ENCODE data around the gene C12orf43.

- TF ChIP-seq CTCF (optimal IDR thresholded peaks at IDR 0.05 in 1 of 3, IDR thresholded peaks at IDR 0.05 in 1 of 3, conservative IDR thresholded peaks at IDR 0.05 in 1 of 3; ENCODE audit: extremely low read depth in 1 of 3, insufficient read depth in 2 of 3, low read length in 3 of 3) (no peak), EZH2 (IDR thresholded peaks at IDR 0.05; ENCODE audit: low read length) (no peak)
Observed at GRCh38 chr12:121004253-121004815, 12.0 kb downstream of the C12orf43 start.
